ENCODE results near the gene NFYA. TPM values are rescaled to one million over a fixed set of nuclear protein-coding genes. Genes with fewer than 3 reads are reported as not detected.

NFYA gene
- 28.7 TPM for total RNA-seq (2021; ENCODE audit: unreplicated experiment)
- polyA plus RNA-seq (2012) = 26.1 and 32.4 TPM in 2 replicates
- Bru-seq, nascent RNA = percentile 78 among the genes with signal in this experiment
- percentile 72 among the genes with signal in this experiment for BruChase-seq, experiment 1, labeled RNA remaining after a 6-hour chase
- BruChase-seq, experiment 2, labeled RNA remaining after a 2-hour chase = percentile 84 among the genes with signal in this experiment
- long read RNA-seq, transcript NFYA-202 (9 exons, 1,660 nt) = major isoform, 20 of 46 reads
- long read RNA-seq, partial matches to known transcripts = 8 of 46 reads
- long read RNA-seq, other reads (novel, unspliced or antisense) = 17 of 46 reads

DNA sequence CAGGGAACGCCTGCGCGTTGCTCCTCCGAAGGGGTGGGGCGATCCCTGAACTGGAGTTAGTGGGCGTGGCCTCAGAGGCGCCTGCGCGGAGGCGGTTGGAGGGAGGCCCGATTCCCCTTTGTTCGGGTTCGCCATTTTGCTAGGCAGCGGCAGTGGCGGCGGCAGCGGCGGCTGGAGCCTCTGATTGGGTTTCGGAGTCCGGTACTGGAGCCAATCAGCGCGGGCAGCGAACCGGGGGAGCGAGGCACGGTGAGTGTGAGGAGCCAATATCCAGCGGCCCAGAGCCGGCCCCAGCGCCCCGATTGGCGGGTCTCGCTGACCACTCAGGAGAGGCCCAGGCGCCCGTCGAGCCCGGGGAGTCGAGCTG is at the start of gene NFYA:
NFYA (plus strand) TSS at position 139 of the 367 bp plus-strand sequence. CDS start 6,116 bp downstream, outside the sequence.
- ATAC-seq (peak; percentile 80), DNase-seq (ENCODE audit: low read depth, low spot score) (no peak)
- Histone ChIP-seq H3K27ac (ENCODE audit: low read depth, low read length) (peak within 1 kb of the TSS; percentile 98), H3K9ac (ENCODE audit: low read length) (peak within 1 kb of the TSS; percentile 94), H3K4me2 (ENCODE audit: low read length) (peak within 1 kb of the TSS; percentile 93), H3K4me1 (ENCODE audit: control insufficient read depth in 1 of 2, insufficient read depth in 2 of 2, low read length in 2 of 2) (peaks cover 7 to 16% of the 10 kb centered on the region in 2 experiments; a peak in 3 of 4 replicates), H3K9me2 (ENCODE audit: insufficient read depth) (no peaks in the 10 kb centered on the region), H3K79me2 (ENCODE audit: insufficient read depth, low read length) (peaks cover 58% of the 10 kb centered on the region), H3K36me3 (ENCODE audit: control insufficient read depth in 1 of 2, insufficient read depth in 2 of 2, low read length in 2 of 2) (no peaks in the 10 kb centered on the region), H3K4me3 (replicated peaks in 1 of 2; ENCODE audit: low read depth in 1 of 2, low read length in 2 of 2) (peak within 1 kb of the TSS; percentile 67 to 77), H3K27me3 (ENCODE audit: insufficient read depth, low read length) (no peaks in the 10 kb centered on the region), H3K9me3 (ENCODE audit: control insufficient read depth in 1 of 2, insufficient read depth in 1 of 2, low read depth in 1 of 2, low read length in 2 of 2) (no peaks in the 10 kb centered on the region), H4K20me1 (ENCODE audit: insufficient read depth) (no peaks in the 10 kb centered on the region), H2AFZ (ENCODE audit: low read depth, low read length, poor library complexity, severe bottlenecking) (no peak within 1 kb of the TSS)
- POLR2A ChIA-PET = interaction anchor here (0.7 to 1.0 kb wide), 3 partner anchors 17 to 253 kb away, joined by 3 to 4 read pairs (median 3); no protein-coding TSS in a partner anchor
- no TSS peak for BruUV-seq (replicated peaks)
- RAD21 ChIA-PET (ENCODE audit: low non-redundant PET in 1 of 2, low total read pairs in 2 of 2, uncharacterized antibody in 2 of 2, unreplicated experiment in 2 of 2) = no interaction called here
- intact Hi-C loops (cut with micrococcal nuclease) = no loop called here
- CTCF ChIA-PET = interaction anchor here (0.8 to 2.8 kb wide), 5 partner anchors 33 to 246 kb away, joined by 3 to 9 read pairs (median 4); partner anchors contain the start of gene UNC5CL
- TF ChIP-seq SP1 (IDR thresholded peaks at IDR 0.05; ENCODE audit: low read depth) (peak; percentile 79), YY1 (IDR thresholded peaks at IDR 0.05; ENCODE audit: extremely low read depth, insufficient replicate concordance, low read depth, low read length) (peak; percentile 89), POLR2AphosphoS5 (IDR thresholded peaks at IDR 0.05; ENCODE audit: low read depth, low read length) (peak; percentile 85; the same call in 1 of the 2 replicates), CBX3 (IDR thresholded peaks at IDR 0.05; ENCODE audit: low read depth) (no peak)

DNA sequence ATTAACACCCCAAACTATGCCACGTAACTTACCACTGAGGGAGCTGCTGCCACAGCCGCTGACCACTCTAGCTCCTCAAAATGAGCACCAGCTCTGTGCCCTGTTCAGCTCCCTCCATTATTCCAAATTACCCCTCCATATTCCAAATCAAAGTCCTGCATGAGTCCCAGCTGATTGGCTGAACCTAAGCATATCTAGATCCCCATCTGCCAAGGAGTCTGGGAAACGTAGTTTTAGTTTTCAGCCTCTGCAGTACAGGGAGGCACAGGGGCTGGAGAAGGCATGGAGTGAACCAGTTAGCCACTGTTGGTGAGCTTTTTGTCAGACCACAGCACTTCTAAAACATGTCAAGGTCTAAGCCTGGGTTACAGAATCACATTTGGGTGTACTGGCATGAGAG is 49.7 kb upstream of the NFYA start:
- Histone ChIP-seq H3K9me3 (ENCODE audit: control insufficient read depth in 1 of 2, insufficient read depth in 1 of 2, low read depth in 1 of 2, low read length in 2 of 2) (no peaks in the 10 kb centered on the region), H3K27ac (ENCODE audit: low read depth, low read length) (no peak overlapping the region), H3K36me3 (ENCODE audit: control insufficient read depth in 1 of 2, insufficient read depth in 2 of 2, low read length in 2 of 2) (no peaks in the 10 kb centered on the region), H3K9me2 (ENCODE audit: insufficient read depth) (no peaks in the 10 kb centered on the region), H3K4me2 (ENCODE audit: low read length) (no peak overlapping the region), H4K20me1 (ENCODE audit: insufficient read depth) (no peaks in the 10 kb centered on the region), H3K4me1 (ENCODE audit: control insufficient read depth in 1 of 2, insufficient read depth in 2 of 2, low read length in 2 of 2) (peaks cover 14 to 24% of the 10 kb centered on the region in 2 experiments), H3K27me3 (ENCODE audit: insufficient read depth, low read length) (no peaks in the 10 kb centered on the region), H3K4me3 (replicated peaks in 1 of 2; ENCODE audit: low read depth in 1 of 2, low read length in 2 of 2) (no peak overlapping the region), H2AFZ (ENCODE audit: low read depth, low read length, poor library complexity, severe bottlenecking) (no peak overlapping the region), H3K79me2 (ENCODE audit: insufficient read depth, low read length) (no peaks in the 10 kb centered on the region), H3K9ac (ENCODE audit: low read length) (no peak overlapping the region)
- no peak for DNase-seq (ENCODE audit: low read depth, low spot score)
- ATAC-seq = no peak
- intact Hi-C loops (cut with micrococcal nuclease) = loop anchor here (10.0 kb wide), 2 partner anchors 198 to 1038 kb away; no protein-coding TSS in a partner anchor
- RAD21 ChIA-PET (ENCODE audit: low non-redundant PET in 1 of 2, low total read pairs in 2 of 2, uncharacterized antibody in 2 of 2, unreplicated experiment in 2 of 2) = no interaction called here
- no TSS peak for BruUV-seq (replicated peaks)
- CTCF ChIA-PET = interaction anchor here (1.4 to 1.6 kb wide), 2 partner anchors 129 to 695 kb away, joined by 4 read pairs; no protein-coding TSS in a partner anchor
- POLR2A ChIA-PET = no interaction called here
- TF ChIP-seq EZH2 (IDR thresholded peaks at IDR 0.05) = no peak
- TF ChIP-seq, protein P1, sequence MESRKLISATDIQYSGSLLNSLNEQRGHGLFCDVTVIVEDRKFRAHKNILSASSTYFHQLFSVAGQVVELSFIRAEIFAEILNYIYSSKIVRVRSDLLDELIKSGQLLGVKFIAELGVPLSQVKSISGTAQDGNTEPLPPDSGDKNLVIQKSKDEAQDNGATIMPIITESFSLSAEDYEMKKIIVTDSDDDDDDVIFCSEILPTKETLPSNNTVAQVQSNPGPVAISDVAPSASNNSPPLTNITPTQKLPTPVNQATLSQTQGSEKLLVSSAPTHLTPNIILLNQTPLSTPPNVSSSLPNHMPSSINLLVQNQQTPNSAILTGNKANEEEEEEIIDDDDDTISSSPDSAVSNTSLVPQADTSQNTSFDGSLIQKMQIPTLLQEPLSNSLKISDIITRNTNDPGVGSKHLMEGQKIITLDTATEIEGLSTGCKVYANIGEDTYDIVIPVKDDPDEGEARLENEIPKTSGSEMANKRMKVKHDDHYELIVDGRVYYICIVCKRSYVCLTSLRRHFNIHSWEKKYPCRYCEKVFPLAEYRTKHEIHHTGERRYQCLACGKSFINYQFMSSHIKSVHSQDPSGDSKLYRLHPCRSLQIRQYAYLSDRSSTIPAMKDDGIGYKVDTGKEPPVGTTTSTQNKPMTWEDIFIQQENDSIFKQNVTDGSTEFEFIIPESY (IDR thresholded peaks at IDR 0.05; ENCODE audit: extremely low read depth, insufficient replicate concordance, low read length) = no peak
- no peak for TF ChIP-seq POLR2AphosphoS5 (IDR thresholded peaks at IDR 0.05; ENCODE audit: low read depth, low read length)
- no peak for TF ChIP-seq CBX3 (IDR thresholded peaks at IDR 0.05; ENCODE audit: low read depth)
- no peak for TF ChIP-seq CEBPB (IDR thresholded peaks at IDR 0.05; ENCODE audit: low read depth)
- no peak for TF ChIP-seq TCF7L2 (IDR thresholded peaks at IDR 0.05; ENCODE audit: borderline replicate concordance, extremely low read depth, insufficient read depth, insufficient read length)
- no peak for TF ChIP-seq ZFX (IDR thresholded peaks at IDR 0.05)
- no peak for TF ChIP-seq RAD21 (IDR thresholded peaks at IDR 0.05; ENCODE audit: low read depth)
- no peak for TF ChIP-seq ELF1 (IDR thresholded peaks at IDR 0.05; ENCODE audit: borderline replicate concordance, low read depth)
- no peak for TF ChIP-seq SP1 (IDR thresholded peaks at IDR 0.05; ENCODE audit: low read depth)
- no peak for TF ChIP-seq JUND (IDR thresholded peaks at IDR 0.05)

Data from HCT116 (cell line).